Activated CD4-positive, alpha-beta T cell treated with anti-CD3 and anti-CD28 coated beads for 36 hours (primary cell): ENCODE data around the gene WDTC1. TPM values are rescaled to one million over a fixed set of nuclear protein-coding genes. Genes with fewer than 3 reads are reported as not detected.
"Not testable (repeated sequence)": the region's sequence is repeated elsewhere in the genome, so short reads cannot be mapped to it uniquely, and the experiment has no call there.

Experiments used
- ATAC-seq: fragments of 200-7000 bp; cut with Tn5 transposase; one replicate; pipeline ENCODE4 v1.10.0; 2021; ENCODE audit warnings: mild to moderate bottlenecking, moderate library complexity
- CTCF ChIA-PET: fragments of 350-600 bp; sonication (Branson Sonifier 250); formaldehyde crosslinking; loops from one replicate; lab custom pipeline; 2021; ENCODE audit warnings: antibody characterized with exemption; lab: Charles Lee
- POLR2A ChIA-PET: fragments of 350-600 bp; sonication (Branson Sonifier 250); formaldehyde crosslinking; loops from one replicate; lab custom pipeline; 2021; ENCODE audit warnings: antibody characterized with exemption, inconsistent platforms; lab: Charles Lee
- DNase-seq: peaks from one replicate; pipeline ENCODE4 v3.0.0-alpha.2; 2020
- H3K27ac Mint-ChIP-seq: one replicate; pipeline ENCODE4 v1.8.0; 2021; ENCODE audit warnings: mixed read lengths
- H3K27me3 Mint-ChIP-seq: one replicate; pipeline ENCODE4 v1.8.0; 2021; ENCODE audit warnings: mixed read lengths
- H3K36me3 Mint-ChIP-seq: one replicate; pipeline ENCODE4 v1.8.0; 2021; ENCODE audit warnings: low read depth, mixed read lengths
- H3K4me1 Mint-ChIP-seq: one replicate; pipeline ENCODE4 v1.8.0; 2021; ENCODE audit warnings: mixed read lengths
- H3K4me3 Mint-ChIP-seq: one replicate; pipeline ENCODE4 v1.8.0; 2021; ENCODE audit warnings: mild to moderate bottlenecking, moderate library complexity, mixed read lengths
- H3K9me3 Mint-ChIP-seq: one replicate; pipeline ENCODE4 v1.8.0; 2021; ENCODE audit warnings: low read depth, mixed read lengths
- intact Hi-C, 2 experiments: fragments of 100-400 bp; cut with DNase I in 1 of 2; cut with micrococcal nuclease in 1 of 2; formaldehyde crosslinking; loops; one replicate each; pipeline versions ENCODE4 v1.14.2 to v1.15.1; 2022 to 2024; cut with DNase I, micrococcal nuclease
- total RNA-seq, 2 experiments: library from RNA; stranded (reverse); gene quantifications; one replicate each; pipeline ENCODE4 v1.2.3, GENCODE V29; 2021

Gene WDTC1
- total RNA-seq, 2 experiments from 2014 or later: 19.3 to 21.9 TPM

- DNase-seq, H3K36me3 Mint-ChIP-seq, ATAC-seq, H3K27ac Mint-ChIP-seq, H3K27me3 Mint-ChIP-seq, H3K4me3 Mint-ChIP-seq, H3K9me3 Mint-ChIP-seq, H3K4me1 Mint-ChIP-seq, POLR2A ChIA-PET: not testable (repeated sequence)
- intact Hi-C loops: loop anchor here in 1 of 2 experiments (2.0 kb wide), 1 partner anchor 241 kb away; no protein-coding TSS in a partner anchor
- CTCF ChIA-PET: interaction anchor here (0.9 to 6.6 kb wide), 8 partner anchors 12 to 240 kb away, joined by 3 to 76 read pairs (median 16); no protein-coding TSS in a partner anchor
These were observed 51.4 kb downstream of the WDTC1 start for GRCh38 chr1:27285821-27286220.

GRCh38 chr1:27289125-27289524, 54.7 kb downstream of the WDTC1 start:
- DNase-seq, CTCF ChIA-PET, H3K4me1 Mint-ChIP-seq, intact Hi-C loops, POLR2A ChIA-PET, ATAC-seq, H3K27ac Mint-ChIP-seq, H3K9me3 Mint-ChIP-seq, H3K27me3 Mint-ChIP-seq, H3K4me3 Mint-ChIP-seq: not testable (repeated sequence)
- H3K36me3 Mint-ChIP-seq: peaks cover 10% of the 10 kb centered on the region

GRCh38 chr1:27290581-27290980, 56.1 kb downstream of the WDTC1 start:
- Mint-ChIP-seq H3K4me1 (no peaks in the 10 kb centered on the region), H3K9me3 (no peaks in the 10 kb centered on the region), H3K27ac (no peak overlapping the region), H3K36me3 (peaks cover 10% of the 10 kb centered on the region), H3K4me3 (no peak overlapping the region), H3K27me3 (no peaks in the 10 kb centered on the region)
- CTCF ChIA-PET: interaction anchor here (0.9 to 2.5 kb wide), 3 partner anchors 10 to 280 kb away, joined by 3 to 14 read pairs (median 5); no protein-coding TSS in a partner anchor
- no peak for ATAC-seq
- POLR2A ChIA-PET: no interaction called here
- intact Hi-C loops: no loop called here
- no peak for DNase-seq

GRCh38 chr1:27292106-27292505, 57.7 kb downstream of the WDTC1 start:
- intact Hi-C loops: no loop called here
- ATAC-seq: no peak
- POLR2A ChIA-PET: no interaction called here
- Mint-ChIP-seq H3K36me3 (peaks cover 10% of the 10 kb centered on the region), H3K4me3 (no peak overlapping the region), H3K4me1 (no peaks in the 10 kb centered on the region), H3K27me3 (no peaks in the 10 kb centered on the region), H3K27ac (no peak overlapping the region), H3K9me3 (no peaks in the 10 kb centered on the region)
- CTCF ChIA-PET: interaction anchor here (1.1 to 10.8 kb wide), 5 partner anchors 9 to 246 kb away, joined by 4 to 81 read pairs (median 4); no protein-coding TSS in a partner anchor
- no peak for DNase-seq

- no peaks in the 10 kb centered on the region for H3K27me3 Mint-ChIP-seq
These were observed 59.5 kb downstream of the WDTC1 start for GRCh38 chr1:27293915-27294314.

GRCh38 chr1:27296773-27297291, 62.4 kb downstream of the WDTC1 start:
- H3K4me1 Mint-ChIP-seq: no peaks in the 10 kb centered on the region
- ATAC-seq (peak; percentile 82), DNase-seq (peak; percentile 84)
- no peaks in the 10 kb centered on the region for H3K9me3 Mint-ChIP-seq
- intact Hi-C loops: loop anchor here (1.0 to 2.0 kb wide), 3 partner anchors 91 to 366 kb away; no protein-coding TSS in a partner anchor
- ChIA-PET CTCF (interaction anchor here (0.6 to 10.8 kb wide), 49 partner anchors 8 to 1519 kb away, joined by 3 to 192 read pairs (median 4); partner anchors contain the start of genes AHDC1, CD164L2 and GPR3), POLR2A (no interaction called here)
- H3K36me3 Mint-ChIP-seq: peaks cover 5% of the 10 kb centered on the region
- no peak overlapping the region for H3K4me3 Mint-ChIP-seq
- no peaks in the 10 kb centered on the region for H3K27me3 Mint-ChIP-seq
- no peak overlapping the region for H3K27ac Mint-ChIP-seq

More at GRCh38 chr1:27293915-27294314, 59.5 kb downstream of the WDTC1 start:
- ChIA-PET CTCF (interaction anchor here (0.6 to 10.8 kb wide), 12 partner anchors 9 to 248 kb away, joined by 3 to 81 read pairs (median 5); no protein-coding TSS in a partner anchor), POLR2A (interaction anchor here (0.6 kb wide), 1 partner anchor 92 kb away, joined by 3 read pairs; no protein-coding TSS in a partner anchor)
- H3K4me3 Mint-ChIP-seq: no peak overlapping the region
- no peaks in the 10 kb centered on the region for H3K9me3 Mint-ChIP-seq
- intact Hi-C loops: no loop called here
- no peak for DNase-seq
- no peak for ATAC-seq
- peaks cover 5% of the 10 kb centered on the region for H3K36me3 Mint-ChIP-seq
- no peaks in the 10 kb centered on the region for H3K4me1 Mint-ChIP-seq
- H3K27ac Mint-ChIP-seq: no peak overlapping the region

GRCh38 chr1:27297903-27298302, 63.5 kb downstream of the WDTC1 start:
- ChIA-PET CTCF (interaction anchor here (0.7 to 10.8 kb wide), 19 partner anchors 10 to 407 kb away, joined by 3 to 192 read pairs (median 7); partner anchors contain the start of genes AHDC1, CD164L2 and GPR3), POLR2A (no interaction called here)
- Mint-ChIP-seq H3K4me1 (no peaks in the 10 kb centered on the region), H3K27ac (no peak overlapping the region), H3K36me3 (peaks cover 3% of the 10 kb centered on the region), H3K4me3 (no peak overlapping the region), H3K27me3 (no peaks in the 10 kb centered on the region), H3K9me3 (no peaks in the 10 kb centered on the region)
- intact Hi-C loops: loop anchor here in 1 of 2 experiments (2.0 kb wide), 1 partner anchor 309 kb away; no protein-coding TSS in a partner anchor
- no peak for DNase-seq
- ATAC-seq: no peak

GRCh38 chr1:27298632-27299384, 64.4 kb downstream of the WDTC1 start:
- intact Hi-C loops: no loop called here
- Mint-ChIP-seq H3K4me1 (no peaks in the 10 kb centered on the region), H3K27ac (no peak overlapping the region), H3K9me3 (no peaks in the 10 kb centered on the region), H3K36me3 (no peaks in the 10 kb centered on the region), H3K4me3 (no peak overlapping the region), H3K27me3 (no peaks in the 10 kb centered on the region)
- ChIA-PET POLR2A (no interaction called here), CTCF (interaction anchor here (0.6 to 10.8 kb wide), 17 partner anchors 9 to 1266 kb away, joined by 3 to 192 read pairs (median 4); partner anchors contain the start of genes AHDC1, CD164L2 and GPR3)
- no peak for DNase-seq
- no peak for ATAC-seq

GRCh38 chr1:27299385-27300271, 65.2 kb downstream of the WDTC1 start:
- DNase-seq (no peak), ATAC-seq (no peak)
- POLR2A ChIA-PET: no interaction called here
- intact Hi-C loops: loop anchor here in 1 of 2 experiments (1.0 kb wide), 4 partner anchors 58 to 307 kb away; no protein-coding TSS in a partner anchor
- CTCF ChIA-PET: interaction anchor here (0.6 to 10.8 kb wide), 27 partner anchors 9 to 379 kb away, joined by 3 to 192 read pairs (median 5); partner anchors contain the start of genes AHDC1, CD164L2, GPR3 and SYTL1
- no peak overlapping the region for H3K27ac Mint-ChIP-seq
- H3K4me3 Mint-ChIP-seq: no peak overlapping the region
- H3K36me3 Mint-ChIP-seq: no peaks in the 10 kb centered on the region
- no peaks in the 10 kb centered on the region for H3K27me3 Mint-ChIP-seq
- no peaks in the 10 kb centered on the region for H3K9me3 Mint-ChIP-seq
- no peaks in the 10 kb centered on the region for H3K4me1 Mint-ChIP-seq

GRCh38 chr1:27300341-27301051, 66.1 kb downstream of the WDTC1 start:
- H3K4me3 Mint-ChIP-seq: no peak overlapping the region
- DNase-seq: peak; percentile 86
- H3K27ac Mint-ChIP-seq: no peak overlapping the region
- ATAC-seq: peak; percentile 92
- intact Hi-C loops: loop anchor here (1.0 kb wide), 4 partner anchors 57 to 306 kb away; no protein-coding TSS in a partner anchor
- no peaks in the 10 kb centered on the region for H3K4me1 Mint-ChIP-seq
- ChIA-PET POLR2A (interaction anchor here (0.7 kb wide), 1 partner anchor 91 kb away, joined by 4 read pairs; no protein-coding TSS in a partner anchor), CTCF (interaction anchor here (0.5 to 10.8 kb wide), 36 partner anchors 8 to 361 kb away, joined by 3 to 192 read pairs (median 4); partner anchors contain the start of genes AHDC1, CD164L2, GPR3 and SYTL1)
- H3K36me3 Mint-ChIP-seq: no peaks in the 10 kb centered on the region
- no peaks in the 10 kb centered on the region for H3K27me3 Mint-ChIP-seq
- no peaks in the 10 kb centered on the region for H3K9me3 Mint-ChIP-seq
